NCI-H345 treated with DMSO at 0.1 percent for 48 hours (cell line): ENCODE measurements around the gene PURB.
"Not testable (repeated sequence)": the region's sequence is repeated elsewhere in the genome, so short reads cannot be mapped to it uniquely, and the experiment has no call there.

Experiments used
- DNase-seq: peaks from one replicate; lab custom pipeline; 2025; ENCODE audit not compliant: unreplicated experiment; lab: John Stamatoyannopoulos, UW

The PURB gene

DNA sequence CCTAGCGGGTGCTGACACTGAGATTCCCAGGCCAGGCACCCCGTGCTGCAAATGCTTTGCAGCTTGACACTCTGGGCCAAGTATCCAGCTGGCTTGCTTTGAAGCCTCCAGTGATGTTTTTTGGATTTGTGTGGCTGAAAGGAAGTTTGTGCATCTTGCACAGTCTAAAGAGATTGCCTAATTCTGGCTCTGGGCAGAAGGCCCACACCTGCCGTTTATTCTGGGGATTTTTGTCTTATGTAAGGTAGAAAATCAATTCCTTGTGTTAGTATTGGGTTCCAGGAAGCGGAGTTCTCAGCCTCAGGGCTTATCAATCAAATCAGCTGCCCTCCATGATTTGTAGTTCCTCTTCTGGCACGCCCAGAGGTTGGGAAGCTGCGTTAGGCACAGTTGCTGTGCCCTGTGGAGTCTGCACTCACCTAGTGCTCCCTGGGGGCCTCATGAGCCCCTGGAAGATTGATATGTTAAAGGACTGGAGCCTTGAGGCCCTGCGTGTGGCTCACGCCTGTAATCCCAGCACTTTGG, 8.4 kb upstream of the PURB start:
- DNase-seq: no peak

DNA sequence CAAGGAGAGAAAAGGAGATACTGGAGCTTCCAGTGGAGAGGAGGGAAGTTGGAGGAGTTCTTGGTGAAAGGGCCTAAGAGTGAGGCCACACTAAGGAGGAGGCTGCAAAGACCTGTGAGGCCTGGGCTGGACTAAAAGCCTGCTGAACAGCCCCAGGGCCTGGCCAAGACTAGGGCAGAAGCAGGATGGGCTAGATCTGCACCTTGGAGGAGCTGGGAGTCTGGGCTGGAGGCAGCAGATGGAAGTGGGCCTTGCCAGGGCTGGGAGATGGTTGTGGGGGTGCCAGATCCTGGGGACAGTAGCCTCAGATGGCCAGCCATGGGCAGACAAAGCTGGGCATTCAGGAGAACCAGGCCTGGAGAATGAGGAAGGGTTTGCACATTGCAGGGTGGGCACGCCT, 6.5 kb upstream of the PURB start:
- no peak for DNase-seq

DNA sequence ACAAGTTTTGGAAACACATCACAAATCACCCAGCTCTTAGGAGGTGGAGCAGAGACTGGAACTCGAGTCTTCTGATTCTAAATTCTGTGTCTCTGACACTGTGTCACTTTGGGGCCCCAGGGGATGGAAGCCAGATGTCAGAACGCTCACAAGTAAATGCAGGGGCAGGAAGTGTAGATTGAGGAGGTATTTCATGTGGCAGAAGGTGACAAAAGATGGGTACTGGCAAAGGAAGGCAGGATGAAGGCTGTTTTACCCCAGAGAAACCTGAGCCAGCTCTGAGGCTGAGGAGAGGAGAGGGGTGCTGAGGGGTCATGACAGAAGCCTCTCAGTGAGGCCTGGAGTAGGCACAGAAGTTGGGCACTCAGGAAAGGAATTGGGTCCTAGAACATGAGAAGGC, 6.0 kb upstream of the PURB start:
- no peak for DNase-seq

DNA sequence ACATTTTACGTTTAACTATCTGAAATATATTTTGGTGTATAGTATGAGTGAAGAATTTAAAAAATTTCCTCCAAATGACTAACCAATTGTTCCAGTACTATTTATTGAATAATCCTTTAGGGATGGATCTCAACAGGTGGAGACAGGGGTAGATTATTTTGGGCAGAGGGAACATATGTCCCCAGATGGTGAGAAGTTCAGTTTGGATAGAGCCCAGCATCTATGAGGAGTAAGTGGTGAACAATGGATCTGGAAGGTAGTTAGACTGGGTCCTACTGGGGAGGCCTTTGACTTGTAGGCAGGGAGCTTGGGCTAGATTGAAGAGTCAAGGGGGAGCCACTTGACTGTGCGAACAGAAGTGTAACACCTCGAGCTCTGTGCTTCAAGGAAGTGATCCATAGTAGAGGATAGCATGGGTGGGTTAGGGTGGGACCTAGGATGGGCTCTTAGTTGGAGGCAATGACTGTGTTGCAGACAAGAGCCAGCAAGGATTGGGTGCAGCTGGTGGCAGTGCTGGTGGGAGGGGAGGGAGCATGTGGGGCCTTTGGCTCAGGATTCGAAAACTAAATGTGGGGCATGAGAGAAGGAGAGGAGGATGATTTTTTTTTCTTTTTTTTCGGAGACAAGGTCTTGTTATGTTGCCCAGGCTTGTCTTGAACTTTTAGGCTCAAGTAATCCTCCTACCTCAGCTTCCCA, 3.9 kb upstream of the PURB start:
- no peak for DNase-seq

DNA sequence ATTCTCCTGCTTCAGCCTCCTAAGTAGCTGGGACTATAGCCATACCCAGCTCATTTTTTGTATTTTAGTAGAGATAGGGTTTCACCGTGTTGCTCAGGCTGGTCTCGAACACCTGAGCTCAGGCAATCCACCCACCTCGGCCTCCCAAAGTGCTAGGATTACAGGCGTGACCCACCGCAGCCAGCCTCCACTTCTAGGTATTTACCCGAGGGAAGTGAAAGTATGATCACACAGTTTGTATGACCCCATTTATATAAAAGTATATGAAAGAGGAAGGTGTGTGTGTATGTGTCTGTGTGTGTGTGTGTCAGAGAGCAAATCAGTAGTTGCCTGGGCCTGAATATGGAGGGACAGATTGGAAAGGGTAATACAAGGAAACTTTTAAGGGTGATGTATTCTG, 2.0 kb upstream of the PURB start:
- DNase-seq: no peak

DNA sequence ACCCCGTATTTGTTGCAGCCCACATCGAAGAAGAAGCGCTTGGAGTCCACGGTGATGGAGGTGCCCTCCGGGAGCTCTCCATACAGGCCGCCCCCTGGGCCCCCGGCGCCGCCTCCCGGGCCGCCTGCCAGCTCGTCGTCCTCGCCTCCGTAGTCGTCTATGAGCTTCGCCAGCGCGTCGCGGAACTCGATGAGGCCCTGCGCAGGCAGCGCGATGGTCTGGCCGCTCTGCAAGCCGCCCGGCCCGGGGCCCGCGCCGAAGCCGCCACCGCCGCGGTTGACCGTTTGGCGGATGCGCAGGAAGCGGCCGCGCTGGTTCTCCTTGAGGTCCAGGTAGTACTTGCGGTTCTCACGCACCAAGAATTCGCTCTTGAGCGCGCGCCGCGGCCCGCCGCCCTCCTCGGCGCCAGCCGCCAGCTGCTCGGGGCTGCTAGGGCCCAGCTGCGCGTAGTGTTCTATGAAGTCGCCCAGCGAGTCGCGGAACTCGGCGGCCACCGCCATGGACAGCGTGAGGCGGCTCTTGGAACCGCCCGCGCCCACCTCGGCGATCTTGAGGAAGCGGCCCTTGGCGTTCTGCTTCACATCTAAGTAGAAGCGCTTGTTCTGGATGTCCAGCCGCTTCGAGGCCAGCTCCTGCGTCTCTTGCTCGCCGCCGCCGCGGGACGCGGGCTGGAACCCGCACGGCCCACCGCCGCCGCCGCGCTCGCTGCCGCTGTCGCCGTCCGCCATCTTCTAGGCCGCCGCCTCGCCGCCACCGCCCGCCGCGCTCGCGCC, 523 bp downstream of the PURB start:
- no peak for DNase-seq

DNA sequence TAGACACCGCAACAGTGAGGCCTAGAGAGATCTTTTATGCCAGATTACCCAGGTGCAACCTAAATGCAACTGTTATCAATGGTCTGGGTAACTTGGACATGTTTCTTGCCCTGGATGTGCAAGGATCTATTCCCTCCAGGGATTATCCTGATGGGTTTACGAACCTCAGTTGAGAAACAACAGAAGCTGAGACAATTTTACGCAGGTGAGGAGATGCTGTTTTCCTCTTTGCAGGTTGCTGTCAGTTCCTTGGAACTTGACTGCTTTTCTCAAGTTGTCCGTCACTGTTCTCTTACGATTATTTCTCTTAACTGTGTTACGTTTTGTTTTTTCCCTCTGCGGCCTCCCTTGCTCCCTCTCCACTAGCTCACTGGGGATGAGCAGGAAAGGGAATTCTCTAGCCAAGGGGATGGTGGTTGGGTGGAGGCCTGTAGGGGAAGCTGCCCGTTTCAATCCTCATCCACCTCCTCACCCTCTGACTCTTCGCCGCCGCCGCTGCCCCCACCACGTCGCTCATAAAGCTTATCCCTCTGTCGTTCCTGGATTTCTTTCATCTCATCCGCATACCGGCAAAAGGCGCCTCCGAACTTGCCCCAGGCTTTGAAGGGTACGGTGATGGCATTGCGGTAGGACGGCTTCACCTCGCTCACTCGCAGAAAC, 1.2 kb downstream of the PURB start:
- no peak for DNase-seq

DNA sequence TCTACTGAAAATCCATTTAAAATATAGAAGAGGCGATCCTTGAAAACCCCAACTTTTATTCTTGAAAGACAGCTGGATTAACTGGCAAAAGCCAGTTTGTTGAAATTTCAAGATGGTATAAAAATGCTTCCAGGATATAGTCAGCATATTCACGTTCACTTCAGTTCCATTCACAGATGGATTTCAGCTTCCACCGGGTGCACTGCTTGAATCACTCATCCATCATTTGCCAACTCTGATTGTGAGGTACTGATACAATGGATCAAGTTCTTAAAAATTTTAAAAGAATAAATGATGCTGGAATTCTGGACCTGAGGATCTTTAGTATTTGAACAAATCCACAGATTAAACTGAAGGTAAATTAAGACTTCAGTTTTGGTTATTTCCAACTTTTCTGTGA, 2.4 kb downstream of the PURB start:
- no peak for DNase-seq

DNA sequence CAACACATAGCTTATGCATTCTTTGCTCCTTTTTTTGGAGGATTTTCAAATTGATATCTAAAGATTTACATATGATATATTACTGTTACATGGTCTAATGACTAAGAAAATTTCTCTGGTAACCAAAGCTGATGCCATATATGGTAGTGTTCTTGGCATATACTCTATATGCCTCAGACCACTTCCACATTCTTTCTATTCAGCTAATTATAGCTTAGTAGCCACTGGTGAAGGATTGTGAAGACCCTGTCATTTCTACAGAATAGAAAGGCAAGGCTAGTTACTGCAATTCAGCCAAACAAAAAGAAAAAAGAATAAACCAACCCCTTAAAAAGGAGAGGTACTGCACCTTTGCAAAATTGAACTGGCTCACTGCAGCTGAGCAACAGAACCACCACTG, 3.7 kb downstream of the PURB start:
- DNase-seq: no peak

DNA sequence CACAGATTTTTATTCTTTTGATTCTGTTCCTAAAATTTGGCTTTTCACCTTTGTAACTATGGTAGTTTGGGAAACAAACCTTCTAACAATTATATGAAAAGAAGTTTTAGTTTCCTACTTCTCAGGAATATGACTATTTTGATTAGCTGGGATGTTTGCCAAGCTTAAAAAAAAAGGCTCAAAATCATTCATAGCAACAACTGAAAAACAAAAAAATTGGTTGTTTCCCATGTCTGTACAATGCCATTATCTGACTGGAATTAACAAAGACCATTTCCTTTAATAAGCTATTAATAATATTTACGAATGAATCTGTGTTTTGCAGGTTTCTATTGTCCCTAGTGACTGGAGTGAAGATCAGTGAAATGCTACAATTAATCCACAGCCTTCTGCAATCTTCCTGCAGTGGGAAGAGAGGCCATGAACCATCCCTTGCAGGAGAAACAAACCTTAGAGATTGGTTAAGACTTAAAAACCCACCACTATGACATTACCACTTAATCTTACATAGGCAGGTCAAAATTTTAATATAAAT, 4.2 kb downstream of the PURB start:
- DNase-seq: no peak

DNA sequence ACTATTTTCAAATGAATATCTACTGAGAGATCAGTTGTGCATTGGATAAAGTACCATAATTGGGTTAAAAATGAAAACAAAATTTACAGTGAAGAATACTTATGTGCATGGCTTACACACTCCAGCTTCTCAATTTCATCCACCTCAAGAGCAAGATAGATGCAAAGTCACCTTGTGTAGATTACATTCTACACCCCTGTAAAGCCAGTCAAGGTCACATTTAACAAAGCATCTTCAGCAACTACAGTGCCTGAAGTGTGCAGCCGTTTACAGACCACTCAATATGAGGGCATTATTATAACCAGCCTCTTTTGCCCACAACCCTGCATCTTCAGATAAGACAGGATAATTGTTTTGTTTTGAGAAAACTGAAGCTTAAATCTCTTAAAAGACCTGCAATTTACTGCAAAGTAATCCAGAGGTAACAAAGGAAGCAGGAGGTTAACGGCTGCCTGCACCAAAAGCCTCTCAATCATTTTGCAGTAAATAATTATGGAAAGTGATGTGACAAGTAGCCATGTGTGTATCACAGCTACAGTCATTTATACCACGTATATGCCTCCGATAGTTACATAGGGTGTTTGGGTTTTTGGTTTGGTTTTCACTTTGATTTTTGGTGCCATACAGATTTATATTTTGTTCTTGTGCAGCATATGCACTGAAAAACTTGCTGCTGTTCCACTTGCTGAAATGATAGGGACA, 4.9 kb downstream of the PURB start:
- no peak for DNase-seq

DNA sequence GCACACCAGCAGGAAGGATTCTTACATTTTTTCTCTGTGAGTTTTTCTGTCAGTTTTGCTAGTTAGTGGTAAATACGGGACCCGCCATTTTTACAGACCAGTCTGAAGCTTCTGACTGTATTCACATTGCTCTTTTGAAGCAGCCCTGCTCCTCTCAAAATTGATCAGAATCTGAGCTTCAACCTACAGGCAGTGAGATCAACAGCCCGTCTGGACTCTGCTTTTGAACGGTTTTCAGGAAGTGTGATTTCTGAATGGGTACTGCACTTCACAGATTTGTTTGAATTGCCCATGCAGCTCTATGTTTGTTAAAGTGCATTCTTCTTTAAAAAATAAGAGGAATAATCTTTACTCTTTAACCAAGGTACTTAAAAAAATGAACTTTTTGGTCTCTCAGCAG, 8.9 kb downstream of the PURB start:
- DNase-seq: no peak

DNA sequence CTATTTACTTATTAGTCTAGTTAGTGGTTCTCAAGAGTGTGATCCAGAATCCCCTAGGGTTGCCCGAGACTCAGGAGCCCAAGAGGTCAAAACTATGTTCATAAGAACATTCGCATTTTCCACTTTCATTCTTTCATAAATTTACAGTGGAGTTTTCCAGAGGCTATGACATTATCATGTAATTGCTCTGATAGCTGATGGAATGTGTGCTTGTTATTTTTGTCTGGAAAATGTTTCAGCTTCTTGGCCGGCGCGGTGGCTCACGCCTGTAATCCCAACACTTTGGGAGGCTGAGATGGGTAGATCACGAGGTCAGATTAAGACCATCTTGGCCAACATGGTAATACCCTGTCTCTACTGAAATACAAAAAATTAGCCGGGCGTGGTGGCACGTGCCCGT, 10.1 kb downstream of the PURB start:
- no peak for DNase-seq

DNA sequence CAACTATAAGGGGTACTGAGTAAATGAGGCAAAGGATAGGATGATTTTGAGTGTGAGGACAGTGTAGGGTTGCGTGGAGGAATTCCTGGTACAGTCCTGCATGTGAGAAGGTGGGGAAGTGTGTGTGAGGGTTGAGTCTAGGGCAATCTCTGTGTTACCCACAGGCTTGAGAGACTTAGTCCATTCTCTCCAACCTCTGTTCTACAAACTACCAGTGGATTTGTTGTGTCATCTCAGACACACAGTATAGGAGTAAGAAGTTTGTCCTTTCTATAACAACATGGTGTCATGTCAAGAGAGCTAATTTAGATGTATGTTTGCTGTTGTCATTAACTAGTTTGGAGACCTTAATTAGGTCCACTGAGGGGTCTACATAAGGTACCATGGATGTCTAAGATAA, 12.5 kb downstream of the PURB start:
- no peak for DNase-seq

DNA sequence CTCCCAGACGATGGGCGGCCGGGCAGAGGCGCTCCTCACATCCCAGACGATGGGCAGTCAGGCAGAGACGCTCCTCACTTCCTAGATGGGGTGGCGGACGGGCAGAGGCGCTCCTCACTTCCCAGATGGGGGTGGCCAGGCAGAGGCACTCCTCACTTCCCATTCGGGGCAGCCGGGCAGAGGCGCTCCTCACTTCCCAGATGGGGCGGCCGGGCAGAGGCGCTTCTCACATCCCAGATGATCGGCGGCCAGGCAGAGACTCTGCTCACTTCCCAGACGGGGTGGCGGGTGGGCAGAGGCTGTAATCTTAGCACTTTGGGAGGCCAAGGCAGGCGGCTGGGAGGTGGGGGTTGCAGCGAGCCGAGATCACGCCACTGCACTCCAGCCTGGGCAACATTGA, 13.4 kb downstream of the PURB start:
- DNase-seq: not testable (repeated sequence)

DNA sequence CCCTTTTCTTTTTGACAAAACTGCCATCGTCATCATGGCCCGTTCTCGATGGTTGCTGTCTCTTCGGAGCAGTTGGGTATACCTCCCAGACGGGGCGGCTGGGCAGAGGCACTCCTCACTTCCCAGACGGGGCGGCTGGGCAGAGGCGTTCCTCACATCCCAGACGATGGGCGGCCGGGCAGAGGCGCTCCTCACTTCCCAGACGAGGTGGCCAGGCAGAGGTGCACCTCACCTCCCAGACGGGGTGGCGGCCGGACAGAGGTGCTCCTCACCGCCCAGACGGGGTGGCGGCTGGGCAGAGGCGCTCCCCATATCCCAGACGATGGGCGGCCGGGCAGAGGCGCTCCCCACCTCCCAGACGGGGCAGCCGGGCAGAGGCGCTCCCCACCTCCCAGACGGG, 14.6 kb downstream of the PURB start:
- DNase-seq: not testable (repeated sequence)

DNA sequence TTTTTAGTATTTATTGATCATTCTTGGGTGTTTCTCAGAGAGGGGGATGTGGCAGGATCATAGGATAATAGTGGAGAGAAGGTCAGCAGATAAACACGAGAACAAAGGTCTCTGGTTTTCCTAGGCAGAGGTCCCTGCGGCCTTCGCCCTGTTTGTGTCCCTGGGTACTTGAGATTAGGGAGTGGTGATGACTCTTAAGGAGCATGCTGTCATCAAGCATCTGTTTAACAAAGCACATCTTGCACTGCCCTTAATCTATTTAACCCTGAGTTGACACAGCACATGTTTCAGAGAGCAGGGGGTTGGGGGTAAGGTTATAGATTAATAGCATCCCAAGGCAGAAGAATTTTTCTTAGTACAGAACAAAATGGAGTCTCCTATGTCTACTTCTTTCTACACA, 15.0 kb downstream of the PURB start:
- not testable (repeated sequence) for DNase-seq

DNA sequence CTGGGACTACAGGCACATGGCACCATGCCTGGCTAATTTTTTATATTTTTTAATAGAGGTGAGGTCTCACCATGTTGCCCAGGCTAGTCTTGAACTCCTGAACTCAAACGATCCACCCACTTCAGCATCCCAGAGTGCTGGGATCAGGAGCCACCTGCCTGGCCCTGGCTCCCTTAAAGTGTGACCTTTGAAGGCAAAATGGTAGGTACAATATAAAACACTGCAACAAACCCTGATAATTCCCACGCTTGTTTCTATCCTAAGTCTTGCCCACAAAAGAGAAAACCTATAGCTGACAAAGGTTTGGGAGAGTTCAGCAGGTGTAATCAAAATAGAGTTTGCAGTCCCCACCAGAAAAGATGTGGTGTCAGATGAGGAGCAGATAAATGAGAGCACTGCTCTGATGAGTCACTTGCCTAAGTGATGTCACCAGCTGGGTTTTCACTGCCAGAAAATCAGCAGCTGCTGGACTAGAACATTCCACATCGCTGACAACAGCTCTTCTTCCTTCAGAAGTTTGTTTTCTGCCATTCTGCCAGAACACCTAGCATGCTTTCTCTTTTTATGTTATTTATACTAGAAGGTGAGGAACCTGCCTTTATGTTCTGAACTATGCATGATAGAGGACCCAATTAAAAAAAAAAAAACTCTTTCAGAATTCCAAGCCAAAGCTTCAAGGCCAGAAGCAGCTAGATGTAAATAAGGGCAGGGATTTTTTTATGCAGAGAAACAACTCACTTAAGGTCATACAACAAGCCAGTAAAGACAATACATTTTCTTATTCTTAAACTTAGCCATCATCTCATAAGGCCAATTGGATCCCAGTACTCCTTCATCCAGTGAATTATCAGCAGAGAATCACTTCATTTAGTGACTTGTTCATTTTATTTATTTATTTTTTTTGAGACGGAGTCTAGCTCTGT, 18.0 kb downstream of the PURB start:
- no peak for DNase-seq

DNA sequence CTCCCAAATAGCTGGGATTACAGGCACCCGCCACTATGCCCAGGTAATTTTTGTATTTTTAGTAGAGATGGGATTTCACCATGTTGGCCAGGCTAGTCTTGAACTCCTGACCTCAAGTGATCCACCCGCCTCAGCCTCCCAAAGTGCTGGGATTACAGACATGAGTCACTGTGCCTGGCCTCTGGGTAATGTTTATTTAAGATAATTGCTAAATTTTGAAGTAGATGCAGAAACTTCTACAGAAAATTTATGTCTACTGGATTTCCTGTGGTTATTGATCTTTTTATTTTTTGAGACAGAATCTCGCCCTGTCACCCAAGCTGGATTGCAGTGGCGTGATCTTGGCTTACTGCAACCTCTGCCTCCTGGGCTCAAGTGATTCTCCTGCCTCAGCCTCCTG, 23.4 kb downstream of the PURB start:
- not testable (repeated sequence) for DNase-seq

DNA sequence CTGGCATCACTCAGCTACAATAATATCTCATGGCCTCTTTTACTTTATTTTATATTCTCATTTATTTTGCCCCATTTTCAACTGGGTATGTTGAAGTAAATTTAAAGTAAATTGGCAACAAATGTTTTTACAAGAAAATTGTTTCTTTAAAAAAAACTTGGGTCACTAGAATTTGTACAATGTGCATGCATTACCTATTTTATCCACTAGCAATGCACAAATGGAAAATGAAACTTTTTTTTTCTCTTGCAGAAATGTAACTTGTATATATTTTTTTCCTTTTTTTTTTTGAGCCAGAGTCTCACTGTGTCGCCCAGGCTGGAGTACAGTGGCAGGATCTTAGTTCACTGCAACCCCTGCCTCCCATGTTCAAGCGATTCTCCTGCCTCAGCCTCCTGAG, 27.2 kb downstream of the PURB start:
- DNase-seq: no peak
